CD4-positive, alpha-beta T cell (primary cell): ENCODE data around the gene PPP1R9B. TPM values are rescaled to one million over a fixed set of nuclear protein-coding genes. Genes with fewer than 3 reads are reported as not detected.

Experiments
- ATAC-seq: fragments of 200-7000 bp; cut with Tn5 transposase; one replicate; pipeline ENCODE4 v1.10.0; 2022; ENCODE audit warnings: mild to moderate bottlenecking; ENCODE audit not compliant: poor library complexity
- CTCF ChIA-PET: fragments of 350-600 bp; sonication (Branson Sonifier 250); formaldehyde crosslinking; loops from one replicate; lab custom pipeline; 2021; ENCODE audit warnings: antibody characterized with exemption, inconsistent platforms; lab: Charles Lee
- POLR2A ChIA-PET: fragments of 350-600 bp; sonication (Branson Sonifier 250); formaldehyde crosslinking; loops from one replicate; lab custom pipeline; 2021; ENCODE audit warnings: antibody characterized with exemption, inconsistent platforms; lab: Charles Lee
- DNase-seq, 14 experiments: peaks; one replicate each; pipeline ENCODE4 v3.0.0-alpha.2; 2013 to 2020; ENCODE audit warnings: mixed read lengths in 2 of 14
- H3K27ac ChIP-seq, 2 donors: one replicate each; pipeline versions ENCODE4 v1.5.1 to v1.7.0; 2013; ENCODE audit warnings: low read length in 2 of 2, low read depth in 1 of 2, mild to moderate bottlenecking in 1 of 2
- H3K27me3 ChIP-seq, 2 experiments: 1 replicate in 1 of 2; 2 replicates in 1 of 2; pipeline versions ENCODE4 v1.6.1 to v1.7.0; 2013; ENCODE audit warnings: low read length in 2 of 2, control low read depth in 1 of 2, mild to moderate bottlenecking in 1 of 2, moderate library complexity in 1 of 2; ENCODE audit not compliant: insufficient read depth in 2 of 2, control insufficient read depth in 1 of 2
- H3K36me3 ChIP-seq: one replicate; pipeline ENCODE4 v1.6.1; 2013; ENCODE audit warnings: low read length, control low read depth; ENCODE audit not compliant: insufficient read depth
- H3K4me1 ChIP-seq: one replicate; pipeline ENCODE4 v1.6.1; 2013; ENCODE audit warnings: low read length, control low read depth; ENCODE audit not compliant: insufficient read depth
- H3K4me3 ChIP-seq: one replicate; pipeline ENCODE4 v1.5.1; 2013; ENCODE audit warnings: mild to moderate bottlenecking, low read length, moderate library complexity
- H3K9me3 ChIP-seq, 2 experiments: 1 replicate in 1 of 2; 2 replicates in 1 of 2; pipeline versions ENCODE4 v1.6.1 to v1.7.0; 2013; ENCODE audit warnings: low read length in 2 of 2, mild to moderate bottlenecking in 2 of 2, control low read depth in 1 of 2, moderate library complexity in 1 of 2; ENCODE audit not compliant: control insufficient read depth in 1 of 2, insufficient read depth in 1 of 2
- H3K27ac Mint-ChIP-seq: one replicate; pipeline ENCODE4 v1.8.0; 2020; ENCODE audit warnings: mixed read lengths
- H3K27me3 Mint-ChIP-seq: one replicate; pipeline ENCODE4 v1.8.0; 2021; ENCODE audit warnings: mixed read lengths
- H3K36me3 Mint-ChIP-seq: one replicate; pipeline ENCODE4 v1.8.0; 2021; ENCODE audit warnings: low read depth, mixed read lengths
- H3K4me1 Mint-ChIP-seq: one replicate; pipeline ENCODE4 v1.8.0; 2021; ENCODE audit warnings: low read depth, mixed read lengths
- H3K4me3 Mint-ChIP-seq: one replicate; pipeline ENCODE4 v1.8.0; 2020; ENCODE audit warnings: mild to moderate bottlenecking, mixed read lengths
- H3K9me3 Mint-ChIP-seq: one replicate; pipeline ENCODE4 v1.8.0; 2020; ENCODE audit warnings: mixed read lengths
- intact Hi-C, 2 experiments: fragments of 100-400 bp; cut with DNase I in 1 of 2; cut with micrococcal nuclease in 1 of 2; formaldehyde crosslinking; loops; one replicate each; pipeline versions ENCODE4 v1.15.1 to v1.9.0; 2023 to 2025; cut with DNase I, micrococcal nuclease
- total RNA-seq, 174 experiments: library from RNA in 2 of 174; stranded (reverse) in 2 of 174; gene quantifications; one replicate each; pipeline ENCODE4 v1.2.3 and lab custom pipeline; 2021 to 2026
- TF ChIP-seq, protein P1 (sequence below): fragments of 200-600 bp; IDR thresholded peaks from one replicate; pipeline ENCODE4 v1.8.0; 2022; ENCODE audit warnings: antibody characterized with exemption, mild to moderate bottlenecking

The PPP1R9B gene
- total RNA-seq, 2 experiments from 2014 or later, result 53.4 to 55.7 TPM

DNA sequence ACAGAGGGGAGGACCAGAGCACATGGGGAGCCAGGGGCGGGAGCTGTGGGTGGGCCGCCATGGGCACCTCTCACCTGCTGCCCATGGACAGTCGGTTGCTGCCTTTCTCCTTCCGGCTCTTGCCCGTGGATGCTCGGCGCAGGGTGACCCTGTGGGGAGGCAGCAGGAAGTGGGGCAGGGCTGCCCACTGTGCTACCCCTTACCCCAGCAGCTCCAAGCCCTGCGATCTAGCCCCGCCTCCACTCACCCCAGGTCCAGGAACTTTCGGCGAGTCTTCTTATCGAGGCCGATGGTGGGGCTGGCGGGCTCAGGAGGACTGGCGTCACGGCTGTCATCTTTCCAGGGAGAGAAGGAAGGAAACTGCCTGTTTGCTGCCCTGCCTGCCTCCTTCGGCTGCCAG is 34.7 kb downstream of the PPP1R9B start:
- Mint-ChIP-seq H3K27me3 (peaks cover 41% of the 10 kb centered on the region), H3K4me1 (peaks cover 13% of the 10 kb centered on the region), H3K9me3 (no peaks in the 10 kb centered on the region), H3K4me3 (no peak overlapping the region), H3K36me3 (no peaks in the 10 kb centered on the region), H3K27ac (no peak overlapping the region)
- POLR2A ChIA-PET, result interaction anchor here (0.6 to 1.6 kb wide), 3 partner anchors 22 to 447 kb away, joined by 3 to 5 read pairs (median 3); no protein-coding TSS in a partner anchor
- Histone ChIP-seq H3K27me3 (peaks cover 13 to 20% of the 10 kb centered on the region in 2 experiments), H3K27ac (no peak overlapping the region), H3K9me3 (no peaks in the 10 kb centered on the region), H3K4me1 (peaks cover 11% of the 10 kb centered on the region), H3K36me3 (no peaks in the 10 kb centered on the region), H3K4me3 (no peak overlapping the region)
- ATAC-seq (no peak), DNase-seq (no peak)
- TF ChIP-seq, protein P1, sequence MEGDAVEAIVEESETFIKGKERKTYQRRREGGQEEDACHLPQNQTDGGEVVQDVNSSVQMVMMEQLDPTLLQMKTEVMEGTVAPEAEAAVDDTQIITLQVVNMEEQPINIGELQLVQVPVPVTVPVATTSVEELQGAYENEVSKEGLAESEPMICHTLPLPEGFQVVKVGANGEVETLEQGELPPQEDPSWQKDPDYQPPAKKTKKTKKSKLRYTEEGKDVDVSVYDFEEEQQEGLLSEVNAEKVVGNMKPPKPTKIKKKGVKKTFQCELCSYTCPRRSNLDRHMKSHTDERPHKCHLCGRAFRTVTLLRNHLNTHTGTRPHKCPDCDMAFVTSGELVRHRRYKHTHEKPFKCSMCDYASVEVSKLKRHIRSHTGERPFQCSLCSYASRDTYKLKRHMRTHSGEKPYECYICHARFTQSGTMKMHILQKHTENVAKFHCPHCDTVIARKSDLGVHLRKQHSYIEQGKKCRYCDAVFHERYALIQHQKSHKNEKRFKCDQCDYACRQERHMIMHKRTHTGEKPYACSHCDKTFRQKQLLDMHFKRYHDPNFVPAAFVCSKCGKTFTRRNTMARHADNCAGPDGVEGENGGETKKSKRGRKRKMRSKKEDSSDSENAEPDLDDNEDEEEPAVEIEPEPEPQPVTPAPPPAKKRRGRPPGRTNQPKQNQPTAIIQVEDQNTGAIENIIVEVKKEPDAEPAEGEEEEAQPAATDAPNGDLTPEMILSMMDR, result no peak
- intact Hi-C loops, result loop anchor here in 1 of 2 experiments (5.0 kb wide), 2 partner anchors 157 to 182 kb away; partner anchors contain the start of gene TMEM92
- CTCF ChIA-PET, result interaction anchor here (1.5 to 1.7 kb wide), 2 partner anchors 23 to 46 kb away, joined by 5 to 6 read pairs; no protein-coding TSS in a partner anchor

DNA sequence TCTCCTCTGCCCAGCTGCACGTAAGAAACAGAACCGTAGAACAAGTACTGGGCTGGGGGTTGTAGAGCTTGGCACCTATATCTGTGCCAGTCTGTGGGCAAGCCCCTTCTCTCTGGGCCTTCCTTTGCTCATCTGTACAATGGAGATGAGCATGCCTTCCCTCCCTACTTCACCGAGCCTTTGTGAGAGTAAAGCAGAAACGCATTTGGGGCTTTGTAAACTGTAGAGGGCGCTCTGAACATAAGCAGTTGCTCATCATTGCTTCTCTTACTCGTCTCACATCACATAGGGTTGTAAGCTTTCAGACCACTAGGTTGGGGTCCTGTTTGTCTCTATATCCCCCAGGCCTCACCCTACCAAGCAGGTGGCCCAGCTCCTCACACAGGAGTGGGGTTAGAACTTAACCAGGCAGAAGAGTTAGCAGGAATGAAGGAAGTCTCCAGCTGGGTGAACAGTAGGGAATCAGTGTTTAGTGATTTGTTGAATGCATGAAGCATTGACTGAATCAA is 35.6 kb downstream of the PPP1R9B start:
- Mint-ChIP-seq H3K27me3 (peaks cover 39% of the 10 kb centered on the region), H3K4me1 (peaks cover 13% of the 10 kb centered on the region), H3K4me3 (no peak overlapping the region), H3K36me3 (no peaks in the 10 kb centered on the region), H3K9me3 (no peaks in the 10 kb centered on the region), H3K27ac (no peak overlapping the region)
- Histone ChIP-seq H3K4me3 (no peak overlapping the region), H3K4me1 (peaks cover 11% of the 10 kb centered on the region), H3K27me3 (peaks cover 13 to 20% of the 10 kb centered on the region in 2 experiments), H3K9me3 (no peaks in the 10 kb centered on the region), H3K36me3 (no peaks in the 10 kb centered on the region), H3K27ac (no peak overlapping the region)
- DNase-seq (peak in 6 of 14 experiments; percentile 22 to 71 (median 50)), ATAC-seq (peak; percentile 45)
- intact Hi-C loops, result loop anchor here in 1 of 2 experiments (5.0 kb wide), 2 partner anchors 157 to 182 kb away; partner anchors contain the start of gene TMEM92
- TF ChIP-seq, protein P1, result peak; percentile 33
- CTCF ChIA-PET, result interaction anchor here (0.6 to 1.7 kb wide), 9 partner anchors 8 to 158 kb away, joined by 3 to 6 read pairs (median 4); partner anchors contain the start of gene SAMD14
- POLR2A ChIA-PET, result interaction anchor here (1.5 to 1.6 kb wide), 2 partner anchors 21 to 35 kb away, joined by 3 to 5 read pairs; no protein-coding TSS in a partner anchor

- intact Hi-C loops, result no loop called here
- Histone ChIP-seq H3K4me3 (no peak overlapping the region), H3K27ac (no peak overlapping the region), H3K4me1 (peaks cover 11% of the 10 kb centered on the region), H3K36me3 (no peaks in the 10 kb centered on the region), H3K27me3 (peaks cover 13 to 16% of the 10 kb centered on the region in 2 experiments), H3K9me3 (no peaks in the 10 kb centered on the region)
- Mint-ChIP-seq H3K9me3 (no peaks in the 10 kb centered on the region), H3K27me3 (peaks cover 34% of the 10 kb centered on the region), H3K27ac (no peak overlapping the region), H3K4me3 (no peak overlapping the region), H3K4me1 (peaks cover 13% of the 10 kb centered on the region), H3K36me3 (peaks cover under 1% of the 10 kb centered on the region)
- DNase-seq, result no peak
- ChIA-PET POLR2A (interaction anchor here (1.5 to 1.6 kb wide), 2 partner anchors 20 to 35 kb away, joined by 3 to 5 read pairs; no protein-coding TSS in a partner anchor), CTCF (interaction anchor here (0.6 to 1.7 kb wide), 8 partner anchors 9 to 159 kb away, joined by 3 to 6 read pairs (median 4); partner anchors contain the start of gene SAMD14)
- ATAC-seq, result no peak
- TF ChIP-seq, protein P1, result no peak
These were observed 36.1 kb downstream of the PPP1R9B start for GRCh38 chr17:50114401-50114800.
